CD4-positive, alpha-beta T cell (primary cell): ENCODE results near the gene RIT1. TPM values are rescaled to one million over a fixed set of nuclear protein-coding genes. Genes with fewer than 3 reads are reported as not detected.
A peak's percentile ranks its signal among the peaks of the same experiment; 100 is the strongest.

ENCODE experiments used
- ATAC-seq: fragments of 200-7000 bp; cut with Tn5 transposase; one replicate; pipeline ENCODE4 v1.10.0; 2022; ENCODE audit warnings: mild to moderate bottlenecking; ENCODE audit not compliant: poor library complexity
- CTCF ChIA-PET: fragments of 350-600 bp; sonication (Branson Sonifier 250); formaldehyde crosslinking; loops from one replicate; lab custom pipeline; 2021; ENCODE audit warnings: antibody characterized with exemption, inconsistent platforms; lab: Charles Lee
- POLR2A ChIA-PET: fragments of 350-600 bp; sonication (Branson Sonifier 250); formaldehyde crosslinking; loops from one replicate; lab custom pipeline; 2021; ENCODE audit warnings: antibody characterized with exemption, inconsistent platforms; lab: Charles Lee
- DNase-seq, 14 experiments: peaks; one replicate each; pipeline ENCODE4 v3.0.0-alpha.2; 2013 to 2020; ENCODE audit warnings: mixed read lengths in 2 of 14
- H3K27ac ChIP-seq, 2 donors: one replicate each; pipeline versions ENCODE4 v1.5.1 to v1.7.0; 2013; ENCODE audit warnings: low read length in 2 of 2, low read depth in 1 of 2, mild to moderate bottlenecking in 1 of 2
- H3K27me3 ChIP-seq, 2 experiments: 1 replicate in 1 of 2; 2 replicates in 1 of 2; pipeline versions ENCODE4 v1.6.1 to v1.7.0; 2013; ENCODE audit warnings: low read length in 2 of 2, control low read depth in 1 of 2, mild to moderate bottlenecking in 1 of 2, moderate library complexity in 1 of 2; ENCODE audit not compliant: insufficient read depth in 2 of 2, control insufficient read depth in 1 of 2
- H3K36me3 ChIP-seq: one replicate; pipeline ENCODE4 v1.6.1; 2013; ENCODE audit warnings: low read length, control low read depth; ENCODE audit not compliant: insufficient read depth
- H3K4me1 ChIP-seq: one replicate; pipeline ENCODE4 v1.6.1; 2013; ENCODE audit warnings: low read length, control low read depth; ENCODE audit not compliant: insufficient read depth
- H3K4me3 ChIP-seq: one replicate; pipeline ENCODE4 v1.5.1; 2013; ENCODE audit warnings: mild to moderate bottlenecking, low read length, moderate library complexity
- H3K9me3 ChIP-seq, 2 experiments: 1 replicate in 1 of 2; 2 replicates in 1 of 2; pipeline versions ENCODE4 v1.6.1 to v1.7.0; 2013; ENCODE audit warnings: low read length in 2 of 2, mild to moderate bottlenecking in 2 of 2, control low read depth in 1 of 2, moderate library complexity in 1 of 2; ENCODE audit not compliant: control insufficient read depth in 1 of 2, insufficient read depth in 1 of 2
- H3K27ac Mint-ChIP-seq: one replicate; pipeline ENCODE4 v1.8.0; 2020; ENCODE audit warnings: mixed read lengths
- H3K27me3 Mint-ChIP-seq: one replicate; pipeline ENCODE4 v1.8.0; 2021; ENCODE audit warnings: mixed read lengths
- H3K36me3 Mint-ChIP-seq: one replicate; pipeline ENCODE4 v1.8.0; 2021; ENCODE audit warnings: low read depth, mixed read lengths
- H3K4me1 Mint-ChIP-seq: one replicate; pipeline ENCODE4 v1.8.0; 2021; ENCODE audit warnings: low read depth, mixed read lengths
- H3K4me3 Mint-ChIP-seq: one replicate; pipeline ENCODE4 v1.8.0; 2020; ENCODE audit warnings: mild to moderate bottlenecking, mixed read lengths
- H3K9me3 Mint-ChIP-seq: one replicate; pipeline ENCODE4 v1.8.0; 2020; ENCODE audit warnings: mixed read lengths
- CTCF ChIP-seq: fragments of 200-600 bp; IDR thresholded peaks from one replicate; pipeline ENCODE4 v1.8.0; 2022; ENCODE audit warnings: antibody characterized with exemption, mild to moderate bottlenecking
- intact Hi-C, 2 experiments: fragments of 100-400 bp; cut with DNase I in 1 of 2; cut with micrococcal nuclease in 1 of 2; formaldehyde crosslinking; loops; one replicate each; pipeline versions ENCODE4 v1.15.1 to v1.9.0; 2023 to 2025; cut with DNase I, micrococcal nuclease
- total RNA-seq, 174 experiments: library from RNA in 2 of 174; stranded (reverse) in 2 of 174; gene quantifications; one replicate each; pipeline ENCODE4 v1.2.3 and lab custom pipeline; 2021 to 2026

Gene RIT1
- total RNA-seq, 2 experiments from 2014 or later, result 66.2 to 67.0 TPM

- Histone ChIP-seq H3K27ac (peak overlapping the region; percentile 56 to 67), H3K4me3 (no peak overlapping the region), H3K9me3 (no peaks in the 10 kb centered on the region), H3K27me3 (no peaks in the 10 kb centered on the region), H3K36me3 (peaks cover 53% of the 10 kb centered on the region), H3K4me1 (peaks cover 43% of the 10 kb centered on the region)
- H3K4me3 Mint-ChIP-seq, result no peak overlapping the region
- DNase-seq, result no peak
- TF ChIP-seq CTCF, result no peak
- H3K9me3 Mint-ChIP-seq, result no peaks in the 10 kb centered on the region
- peaks cover 31% of the 10 kb centered on the region for H3K4me1 Mint-ChIP-seq
- peaks cover 56% of the 10 kb centered on the region for H3K36me3 Mint-ChIP-seq
- H3K27ac Mint-ChIP-seq, result peak overlapping the region; percentile 91
- no peaks in the 10 kb centered on the region for H3K27me3 Mint-ChIP-seq
- no peak for ATAC-seq
- ChIA-PET CTCF (no interaction called here), POLR2A (interaction anchor here (2.5 kb wide), 1 partner anchor 29 kb away, joined by 8 read pairs; no protein-coding TSS in a partner anchor)
- intact Hi-C loops, result no loop called here
Measured at GRCh38 chr1:155947292-155947691, 36.1 kb upstream of the RIT1 start.

GRCh38 chr1:155946633-155947219 is 35.6 kb upstream of the RIT1 start:
- ATAC-seq (no peak), DNase-seq (no peak)
- ChIA-PET POLR2A (interaction anchor here (0.7 to 5.1 kb wide), 10 partner anchors 8 to 90 kb away, joined by 3 to 65 read pairs (median 4); partner anchors contain the start of genes ARHGEF2, GON4L and KHDC4), CTCF (interaction anchor here (1.0 to 1.2 kb wide), 3 partner anchors 12 to 43 kb away, joined by 4 to 6 read pairs (median 5); partner anchors contain the start of gene KHDC4)
- Histone ChIP-seq H3K4me1 (peaks cover 47% of the 10 kb centered on the region), H3K36me3 (peaks cover 48% of the 10 kb centered on the region), H3K4me3 (no peak overlapping the region), H3K9me3 (no peaks in the 10 kb centered on the region), H3K27me3 (no peaks in the 10 kb centered on the region), H3K27ac (peak overlapping the region; percentile 56 to 67)
- Mint-ChIP-seq H3K27me3 (no peaks in the 10 kb centered on the region), H3K4me1 (peaks cover 32% of the 10 kb centered on the region), H3K4me3 (no peak overlapping the region), H3K36me3 (peaks cover 50% of the 10 kb centered on the region), H3K9me3 (no peaks in the 10 kb centered on the region), H3K27ac (peak overlapping the region; percentile 91)
- no peak for TF ChIP-seq CTCF
- intact Hi-C loops, result loop anchor here in 1 of 2 experiments (1.0 kb wide), 1 partner anchor 12 kb away; the partner anchor contains the start of gene KHDC4

GRCh38 chr1:155944444-155944799 is 33.3 kb upstream of the RIT1 start:
- POLR2A ChIA-PET, result interaction anchor here (0.5 to 5.1 kb wide), 4 partner anchors 10 to 64 kb away, joined by 3 to 65 read pairs (median 4); partner anchors contain the start of genes ARHGEF2 and KHDC4
- no peaks in the 10 kb centered on the region for H3K27me3 ChIP-seq
- peak overlapping the region; percentile 91 for H3K27ac Mint-ChIP-seq

More at GRCh38 chr1:155944444-155944799, 33.3 kb upstream of the RIT1 start:
- no peak for TF ChIP-seq CTCF
- peak overlapping the region; percentile 27 to 40 for H3K27ac ChIP-seq
- Mint-ChIP-seq H3K36me3 (peaks cover 30% of the 10 kb centered on the region), H3K27me3 (no peaks in the 10 kb centered on the region), H3K4me1 (peaks cover 51% of the 10 kb centered on the region), H3K9me3 (no peaks in the 10 kb centered on the region), H3K4me3 (no peak overlapping the region)
- H3K9me3 ChIP-seq, result no peaks in the 10 kb centered on the region
- intact Hi-C loops, result no loop called here
- ATAC-seq, result no peak
- no peak for DNase-seq
- CTCF ChIA-PET, result no interaction called here
- H3K4me3 ChIP-seq, result no peak overlapping the region
- H3K36me3 ChIP-seq, result peaks cover 26% of the 10 kb centered on the region
- H3K4me1 ChIP-seq, result peaks cover 70% of the 10 kb centered on the region
